ENCODE data around the gene GALNT1. TPM values are rescaled to one million over a fixed set of nuclear protein-coding genes. Genes with fewer than 3 reads are reported as not detected.

GALNT1 gene
- total RNA-seq, 1 donor, result 796 TPM

DNA sequence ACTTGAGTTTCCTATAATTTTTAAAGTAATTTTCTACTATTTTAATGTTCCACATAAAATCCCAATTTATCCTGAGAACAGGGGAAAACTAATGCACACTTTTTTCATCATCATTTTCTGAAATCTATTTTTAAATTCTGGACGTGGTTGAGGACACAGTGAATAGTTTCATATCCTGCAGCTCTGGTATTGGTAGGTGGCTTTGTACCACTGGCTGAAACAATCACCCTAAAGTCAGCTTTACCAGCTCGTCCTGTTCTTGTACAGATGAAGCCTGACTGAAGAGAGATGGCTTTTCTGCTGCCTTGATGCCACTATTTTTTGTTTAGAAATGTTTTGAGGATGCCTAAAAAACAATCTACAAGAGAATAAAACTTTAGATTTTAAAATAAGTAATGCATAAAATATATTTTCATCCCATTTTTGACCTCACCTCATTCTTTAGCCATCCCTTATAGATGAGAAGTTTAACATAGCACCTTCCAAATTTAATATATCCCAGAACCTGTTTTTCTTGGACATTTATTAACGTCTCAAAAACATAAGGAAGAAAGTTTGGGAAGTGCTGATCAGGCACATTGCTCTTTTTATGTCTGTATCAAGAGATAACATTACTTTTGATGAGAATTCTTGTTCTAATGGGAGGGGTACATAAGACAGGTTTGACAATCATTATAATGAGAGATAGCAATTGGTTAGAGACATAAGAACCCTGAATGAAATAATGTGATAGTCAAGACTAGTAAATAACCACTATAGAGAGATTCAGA lies 80.9 kb downstream of the GALNT1 start:
- Histone ChIP-seq H3K4me2 (ENCODE audit: insufficient read depth, low read length) (no peak overlapping the region), H3K27ac (ENCODE audit: low read depth, low read length) (no peak overlapping the region), H3K79me2 (ENCODE audit: insufficient read depth, low read length) (peaks cover 90% of the 10 kb centered on the region), H3K27me3 (ENCODE audit: insufficient read depth, low read length) (no peaks in the 10 kb centered on the region), H3K36me3 (ENCODE audit: insufficient read depth, low read length) (peaks cover 56% of the 10 kb centered on the region), H4K20me1 (ENCODE audit: insufficient read depth, low read length) (peaks cover 43% of the 10 kb centered on the region), H2AFZ (ENCODE audit: low read length) (no peak overlapping the region), H3K4me1 (ENCODE audit: insufficient read depth, low read length) (no peaks in the 10 kb centered on the region), H3K9me3 (ENCODE audit: low read depth, low read length) (no peaks in the 10 kb centered on the region), H3K4me3 (ENCODE audit: insufficient read depth, low read length) (no peak overlapping the region)
- TF ChIP-seq, protein P1, sequence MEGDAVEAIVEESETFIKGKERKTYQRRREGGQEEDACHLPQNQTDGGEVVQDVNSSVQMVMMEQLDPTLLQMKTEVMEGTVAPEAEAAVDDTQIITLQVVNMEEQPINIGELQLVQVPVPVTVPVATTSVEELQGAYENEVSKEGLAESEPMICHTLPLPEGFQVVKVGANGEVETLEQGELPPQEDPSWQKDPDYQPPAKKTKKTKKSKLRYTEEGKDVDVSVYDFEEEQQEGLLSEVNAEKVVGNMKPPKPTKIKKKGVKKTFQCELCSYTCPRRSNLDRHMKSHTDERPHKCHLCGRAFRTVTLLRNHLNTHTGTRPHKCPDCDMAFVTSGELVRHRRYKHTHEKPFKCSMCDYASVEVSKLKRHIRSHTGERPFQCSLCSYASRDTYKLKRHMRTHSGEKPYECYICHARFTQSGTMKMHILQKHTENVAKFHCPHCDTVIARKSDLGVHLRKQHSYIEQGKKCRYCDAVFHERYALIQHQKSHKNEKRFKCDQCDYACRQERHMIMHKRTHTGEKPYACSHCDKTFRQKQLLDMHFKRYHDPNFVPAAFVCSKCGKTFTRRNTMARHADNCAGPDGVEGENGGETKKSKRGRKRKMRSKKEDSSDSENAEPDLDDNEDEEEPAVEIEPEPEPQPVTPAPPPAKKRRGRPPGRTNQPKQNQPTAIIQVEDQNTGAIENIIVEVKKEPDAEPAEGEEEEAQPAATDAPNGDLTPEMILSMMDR (IDR thresholded peaks at IDR 0.05; ENCODE audit: extremely low read depth, low read depth, low read length), result no peak
- no peak for DNase-seq (ENCODE audit: insufficient read length, low spot score, missing footprints)

DNA sequence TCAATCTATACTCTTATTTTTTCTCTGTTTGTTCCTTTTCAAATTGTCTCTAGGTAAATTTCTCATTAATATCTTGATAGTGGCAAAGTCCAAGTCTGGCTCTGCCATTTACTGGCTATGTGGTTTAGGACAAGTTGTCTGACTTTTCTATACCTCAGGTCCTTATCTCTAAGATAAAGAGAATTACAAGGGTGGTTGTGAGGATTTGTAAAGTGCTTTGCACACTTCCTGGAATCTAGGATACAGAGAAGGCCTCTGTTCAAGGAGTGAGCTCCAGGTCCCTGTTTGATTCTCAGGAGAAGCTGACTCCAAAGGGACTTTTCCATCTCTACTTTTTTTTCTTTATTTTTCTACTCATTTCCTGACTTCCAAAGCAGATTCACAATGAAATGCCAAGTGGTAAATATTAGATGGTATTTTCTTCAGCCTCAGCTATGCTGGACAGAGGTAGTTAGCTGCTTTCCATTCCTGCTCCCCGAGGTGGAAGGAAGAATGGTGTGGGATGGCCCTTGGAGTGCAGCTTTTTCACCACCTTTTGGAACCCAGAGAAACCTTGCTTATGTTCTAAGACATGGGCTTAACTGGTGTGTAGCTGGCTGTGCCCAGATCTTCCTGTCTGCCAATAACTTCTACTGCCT lies 90.5 kb downstream of the GALNT1 start:
- TF ChIP-seq, protein P1 (IDR thresholded peaks at IDR 0.05; ENCODE audit: extremely low read depth, low read depth, low read length), result no peak
- H3K4me1 ChIP-seq (ENCODE audit: insufficient read depth, low read length), result peaks cover 20% of the 10 kb centered on the region
- H3K27ac ChIP-seq (ENCODE audit: low read depth, low read length), result peak overlapping the region; percentile 26
- H3K36me3 ChIP-seq (ENCODE audit: insufficient read depth, low read length), result peaks cover 58% of the 10 kb centered on the region
- no peak overlapping the region for H2AFZ ChIP-seq (ENCODE audit: low read length)
- DNase-seq (ENCODE audit: insufficient read length, low spot score, missing footprints), result peak; percentile 23
- H4K20me1 ChIP-seq (ENCODE audit: insufficient read depth, low read length), result peaks cover 57% of the 10 kb centered on the region
- H3K4me2 ChIP-seq (ENCODE audit: insufficient read depth, low read length), result no peak overlapping the region
- H3K4me3 ChIP-seq (ENCODE audit: insufficient read depth, low read length), result no peak overlapping the region
- H3K27me3 ChIP-seq (ENCODE audit: insufficient read depth, low read length), result no peaks in the 10 kb centered on the region
- H3K79me2 ChIP-seq (ENCODE audit: insufficient read depth, low read length), result peaks cover 60% of the 10 kb centered on the region
- H3K9me3 ChIP-seq (ENCODE audit: low read depth, low read length), result no peaks in the 10 kb centered on the region

DNA sequence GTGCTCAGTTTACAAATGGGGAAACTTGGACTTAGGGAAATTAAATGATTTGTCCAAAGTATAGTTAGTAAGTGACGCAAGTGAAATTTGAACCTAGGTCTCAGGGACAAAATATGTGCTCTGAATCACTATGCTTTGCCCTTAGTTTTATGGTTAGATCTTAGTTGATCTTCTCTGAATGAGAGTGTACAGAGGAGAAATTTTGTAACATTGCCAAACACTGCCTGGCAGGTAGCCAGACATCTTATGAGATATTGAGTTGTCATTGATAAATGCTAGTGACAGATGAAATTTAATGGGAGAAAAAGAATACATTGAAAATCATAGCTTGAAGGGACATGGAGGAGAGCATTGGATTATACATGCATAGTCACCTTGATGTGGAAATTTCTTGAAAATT lies 91.4 kb downstream of the GALNT1 start:
- Histone ChIP-seq H3K4me1 (ENCODE audit: insufficient read depth, low read length) (peaks cover 20% of the 10 kb centered on the region), H3K9me3 (ENCODE audit: low read depth, low read length) (no peaks in the 10 kb centered on the region), H4K20me1 (ENCODE audit: insufficient read depth, low read length) (peaks cover 57% of the 10 kb centered on the region), H3K27me3 (ENCODE audit: insufficient read depth, low read length) (no peaks in the 10 kb centered on the region), H3K36me3 (ENCODE audit: insufficient read depth, low read length) (peaks cover 58% of the 10 kb centered on the region), H3K79me2 (ENCODE audit: insufficient read depth, low read length) (peaks cover 57% of the 10 kb centered on the region), H3K4me2 (ENCODE audit: insufficient read depth, low read length) (no peak overlapping the region), H2AFZ (ENCODE audit: low read length) (no peak overlapping the region), H3K4me3 (ENCODE audit: insufficient read depth, low read length) (no peak overlapping the region), H3K27ac (ENCODE audit: low read depth, low read length) (peak overlapping the region; percentile 26)
- TF ChIP-seq, protein P1 (IDR thresholded peaks at IDR 0.05; ENCODE audit: extremely low read depth, low read depth, low read length), result no peak
- DNase-seq (ENCODE audit: insufficient read length, low spot score, missing footprints), result peak; percentile 31

DNA sequence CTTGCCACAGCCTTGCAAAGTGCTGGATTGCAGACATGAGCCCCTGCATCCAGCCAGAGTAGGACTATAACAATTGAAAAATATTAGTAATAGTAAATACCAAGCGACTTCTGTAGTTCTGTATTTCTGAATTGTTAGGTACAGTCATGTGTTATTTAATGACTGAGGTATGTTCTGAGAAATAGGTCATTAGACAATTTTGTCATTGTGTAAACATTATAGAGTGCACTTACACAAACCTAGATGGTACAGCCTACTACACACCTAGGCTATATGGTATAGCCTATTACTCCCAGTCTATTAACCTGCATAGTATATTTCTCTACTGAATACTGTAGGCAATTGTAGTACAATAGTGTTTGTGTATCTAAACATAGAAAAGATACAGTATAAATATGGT lies 92.1 kb downstream of the GALNT1 start:
- TF ChIP-seq, protein P1 (IDR thresholded peaks at IDR 0.05; ENCODE audit: extremely low read depth, low read depth, low read length), result no peak
- Histone ChIP-seq H3K4me2 (ENCODE audit: insufficient read depth, low read length) (no peak overlapping the region), H4K20me1 (ENCODE audit: insufficient read depth, low read length) (peaks cover 59% of the 10 kb centered on the region), H3K27me3 (ENCODE audit: insufficient read depth, low read length) (no peaks in the 10 kb centered on the region), H2AFZ (ENCODE audit: low read length) (no peak overlapping the region), H3K79me2 (ENCODE audit: insufficient read depth, low read length) (peaks cover 59% of the 10 kb centered on the region), H3K9me3 (ENCODE audit: low read depth, low read length) (no peaks in the 10 kb centered on the region), H3K36me3 (ENCODE audit: insufficient read depth, low read length) (peaks cover 65% of the 10 kb centered on the region), H3K4me1 (ENCODE audit: insufficient read depth, low read length) (peaks cover 20% of the 10 kb centered on the region), H3K4me3 (ENCODE audit: insufficient read depth, low read length) (no peak overlapping the region), H3K27ac (ENCODE audit: low read depth, low read length) (no peak overlapping the region)
- DNase-seq (ENCODE audit: insufficient read length, low spot score, missing footprints), result no peak

Measured in osteoblast (primary cell).